Measurements from ENCODE around the gene TNFRSF8. TPM values are rescaled to one million over a fixed set of nuclear protein-coding genes. Genes with fewer than 3 reads are reported as not detected.

Gene TNFRSF8
- total RNA-seq (0.94 TPM), polyA plus RNA-seq (3.3 TPM)
- long read RNA-seq, donor 1: 0 reads
- long read RNA-seq, donor 2: 0 reads
- long read RNA-seq, donor 3: 0 reads
- long read RNA-seq, donor 4: 0 reads
- long read RNA-seq, donor 5: 0 reads
- long read RNA-seq, donor 6: 0 reads
- long read RNA-seq, donor 7: 0 reads
- long read RNA-seq, donor 8: 0 reads
- long read RNA-seq, donor 9: 0 reads
- long read RNA-seq, donor 10: 0 reads

DNA sequence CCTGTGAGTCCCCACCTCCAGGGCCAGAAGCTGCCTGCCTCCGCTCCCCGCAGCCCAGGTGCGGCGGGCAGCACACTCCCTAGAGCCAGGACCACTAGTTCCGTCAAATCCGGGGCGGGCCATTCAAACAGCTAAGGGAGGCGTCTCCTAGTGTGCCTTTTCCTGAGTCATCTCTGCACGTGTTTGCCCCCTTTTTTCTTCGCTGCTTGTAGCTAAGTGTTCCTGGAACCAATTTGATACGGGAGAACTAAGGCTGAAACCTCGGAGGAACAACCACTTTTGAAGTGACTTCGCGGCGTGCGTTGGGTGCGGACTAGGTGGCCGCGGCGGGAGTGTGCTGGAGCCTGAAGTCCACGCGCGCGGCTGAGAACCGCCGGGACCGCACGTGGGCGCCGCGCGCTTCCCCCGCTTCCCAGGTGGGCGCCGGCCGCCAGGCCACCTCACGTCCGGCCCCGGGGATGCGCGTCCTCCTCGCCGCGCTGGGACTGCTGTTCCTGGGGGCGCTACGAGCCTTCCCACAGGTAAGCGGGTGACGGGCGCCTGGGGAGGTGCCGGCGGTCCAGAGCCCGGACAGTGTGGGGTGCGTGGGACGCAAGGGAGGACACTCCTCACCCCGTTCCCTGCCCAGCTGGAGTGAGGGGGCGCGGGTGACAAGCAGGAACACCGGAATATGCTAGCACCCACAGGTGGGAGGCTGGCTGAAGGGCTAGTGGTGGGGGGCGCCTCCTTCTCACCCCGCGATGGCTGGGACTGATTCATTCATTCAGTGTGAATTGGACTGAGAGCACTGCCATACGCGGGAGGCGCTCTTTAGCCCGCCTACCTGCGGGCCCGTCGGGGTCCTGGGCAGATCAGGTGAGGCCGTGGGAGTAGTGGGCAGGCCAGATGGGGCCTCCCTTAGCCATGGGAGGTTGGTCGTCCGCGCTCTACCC, at the start of gene TNFRSF8:
Gene TNFRSF8, plus strand, starts transcription at position 163 of the 932 bp plus-strand sequence. Its CDS starts 296 bp downstream, at position 459.
- Histone ChIP-seq H3K27me3 (ENCODE audit: control insufficient read depth in 2 of 2, insufficient read depth in 1 of 2, low read length in 1 of 2) (peaks cover 18 to 43% of the 10 kb centered on the region in 2 donors), H3K4me3 (ENCODE audit: low read length in 2 of 2) (no peak within 1 kb of the TSS), H3K27ac (ENCODE audit: low read depth in 1 of 2, low read length in 1 of 2) (no peak within 1 kb of the TSS), H3K4me1 (ENCODE audit: control insufficient read depth in 2 of 2, insufficient read depth in 2 of 2, low read length in 2 of 2) (peaks cover 10 to 21% of the 10 kb centered on the region in 2 donors), H3K36me3 (ENCODE audit: control insufficient read depth in 2 of 2, insufficient read depth in 2 of 2, low read length in 1 of 2) (no peaks in the 10 kb centered on the region), H3K9me3 (ENCODE audit: control insufficient read depth in 2 of 2, insufficient read depth in 1 of 2, low read length in 1 of 2) (peaks cover 0 to 3% of the 10 kb centered on the region in 2 donors)
- WGBS: 5% methylated on average over 72 of the region's 72 CpGs
- DNase-seq (ENCODE audit: low read depth in 6 of 9, low spot score in 9 of 9): peak in 1 of 9 donors; percentile 48

DNA sequence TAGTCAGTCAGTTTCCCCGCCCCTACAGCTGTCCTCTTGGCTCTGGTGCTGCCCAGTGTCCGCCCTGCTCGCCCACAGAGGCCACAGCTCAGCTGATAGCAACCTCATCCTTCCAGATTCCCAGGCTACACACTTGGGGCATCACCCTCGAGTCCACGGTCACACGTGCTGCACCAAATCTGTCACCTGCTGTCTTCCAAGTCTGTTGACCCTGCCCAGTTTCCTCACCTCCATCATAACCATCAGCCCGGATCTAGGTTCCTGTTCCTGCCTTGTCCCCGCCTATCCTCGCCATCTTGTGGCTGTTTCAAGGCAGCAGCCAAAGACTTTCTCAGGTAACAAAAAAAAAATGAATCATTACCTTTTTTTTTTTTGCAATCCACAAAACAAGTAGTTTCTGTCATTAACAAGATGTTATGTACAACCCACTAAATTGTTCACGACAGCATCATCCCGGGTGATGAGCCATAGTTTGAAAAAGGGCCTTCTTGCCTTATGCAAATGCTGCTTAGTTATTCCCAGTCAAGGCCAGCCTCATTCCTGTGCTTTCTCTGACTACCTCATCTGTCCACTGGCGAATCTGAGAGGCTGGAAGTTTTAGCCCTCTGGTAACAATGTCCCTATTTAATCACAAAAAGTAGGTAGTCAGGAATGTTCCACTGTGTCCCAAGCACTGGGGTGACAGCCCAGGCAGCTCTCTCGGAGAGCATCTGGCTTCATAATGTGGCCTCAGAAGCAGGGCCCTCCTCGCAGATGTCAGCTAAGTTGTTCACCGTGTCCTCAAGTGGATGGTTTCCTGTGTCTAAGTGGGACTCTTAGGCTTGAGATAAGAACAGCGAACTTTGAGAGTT, 48.7 kb upstream of the TNFRSF8 start:
- no peak overlapping the region for H3K27ac ChIP-seq (ENCODE audit: low read depth in 1 of 2, low read length in 1 of 2)
- H3K4me1 ChIP-seq (ENCODE audit: control insufficient read depth in 2 of 2, insufficient read depth in 2 of 2, low read length in 2 of 2): no peaks in the 10 kb centered on the region
- H3K27me3 ChIP-seq (ENCODE audit: control insufficient read depth in 2 of 2, insufficient read depth in 1 of 2, low read length in 1 of 2): no peaks in the 10 kb centered on the region
- no peak overlapping the region for H3K4me3 ChIP-seq (ENCODE audit: low read length in 2 of 2)
- WGBS: 95% methylated on average over 16 of the region's 16 CpGs
- H3K36me3 ChIP-seq (ENCODE audit: control insufficient read depth in 2 of 2, insufficient read depth in 2 of 2, low read length in 1 of 2): peaks cover 34 to 38% of the 10 kb centered on the region in 2 donors
- H3K9me3 ChIP-seq (ENCODE audit: control insufficient read depth in 2 of 2, insufficient read depth in 1 of 2, low read length in 1 of 2): no peaks in the 10 kb centered on the region
- DNase-seq (ENCODE audit: low read depth in 6 of 9, low spot score in 9 of 9): no peak

DNA sequence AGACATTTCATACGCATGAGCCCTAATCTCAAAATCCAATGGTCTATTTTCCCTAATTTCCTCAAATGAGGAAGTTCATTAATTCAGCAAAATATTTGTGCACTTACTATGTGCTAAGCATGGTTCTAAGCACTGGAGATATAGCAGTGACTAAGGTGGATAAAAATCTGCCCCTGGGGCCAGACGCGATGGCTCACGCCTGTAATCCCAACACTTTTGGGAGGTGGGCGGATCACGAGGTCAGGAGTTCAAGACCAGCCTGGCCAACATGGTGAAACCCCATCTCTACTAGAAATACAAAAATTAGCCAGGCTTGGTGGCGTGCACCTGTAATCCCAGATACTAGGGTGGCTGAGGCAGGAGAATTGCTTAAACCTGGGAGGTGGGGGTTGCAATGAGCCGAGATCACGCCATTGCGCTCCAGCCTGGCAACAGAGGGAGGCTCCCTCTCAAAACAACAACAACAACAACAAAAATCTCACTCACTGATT, 48.1 kb upstream of the TNFRSF8 start:
- H3K27ac ChIP-seq (ENCODE audit: low read depth in 1 of 2, low read length in 1 of 2): no peak overlapping the region
- H3K4me3 ChIP-seq (ENCODE audit: low read length in 2 of 2): no peak overlapping the region
- 97% methylated on average over 10 of the region's 10 CpGs for WGBS
- H3K9me3 ChIP-seq (ENCODE audit: control insufficient read depth in 2 of 2, insufficient read depth in 1 of 2, low read length in 1 of 2): no peaks in the 10 kb centered on the region
- peaks cover 27 to 31% of the 10 kb centered on the region in 2 donors for H3K36me3 ChIP-seq (ENCODE audit: control insufficient read depth in 2 of 2, insufficient read depth in 2 of 2, low read length in 1 of 2)
- H3K27me3 ChIP-seq (ENCODE audit: control insufficient read depth in 2 of 2, insufficient read depth in 1 of 2, low read length in 1 of 2): no peaks in the 10 kb centered on the region
- DNase-seq (ENCODE audit: low read depth in 6 of 9, low spot score in 9 of 9): no peak
- peaks cover 2 to 3% of the 10 kb centered on the region in 2 donors for H3K4me1 ChIP-seq (ENCODE audit: control insufficient read depth in 2 of 2, insufficient read depth in 2 of 2, low read length in 2 of 2)

DNA sequence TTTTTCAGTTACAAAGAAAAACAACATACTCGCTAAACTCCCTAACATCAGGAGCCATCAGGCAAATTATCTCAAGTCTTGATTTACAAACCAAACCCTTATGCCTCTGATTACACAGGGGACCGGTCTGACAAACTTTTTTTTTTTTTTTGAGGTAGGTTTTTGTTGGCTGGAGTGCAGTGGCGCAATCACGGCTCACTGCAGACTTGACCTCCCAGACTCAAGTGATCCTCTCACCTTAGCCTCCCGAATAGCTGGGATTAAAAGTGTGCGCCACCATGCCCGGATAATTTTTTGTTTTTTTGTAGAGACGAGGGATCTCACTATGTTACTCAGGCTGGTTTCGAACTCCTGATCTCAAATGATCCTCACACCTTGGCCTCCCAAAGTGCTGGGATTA, 47.6 kb upstream of the TNFRSF8 start:
- no peak for DNase-seq (ENCODE audit: low read depth in 6 of 9, low spot score in 9 of 9)
- Histone ChIP-seq H3K9me3 (ENCODE audit: control insufficient read depth in 2 of 2, insufficient read depth in 1 of 2, low read length in 1 of 2) (no peaks in the 10 kb centered on the region), H3K36me3 (ENCODE audit: control insufficient read depth in 2 of 2, insufficient read depth in 2 of 2, low read length in 1 of 2) (peaks cover 23 to 27% of the 10 kb centered on the region in 2 donors), H3K4me3 (ENCODE audit: low read length in 2 of 2) (no peak overlapping the region), H3K27ac (ENCODE audit: low read depth in 1 of 2, low read length in 1 of 2) (no peak overlapping the region), H3K27me3 (ENCODE audit: control insufficient read depth in 2 of 2, insufficient read depth in 1 of 2, low read length in 1 of 2) (no peaks in the 10 kb centered on the region), H3K4me1 (ENCODE audit: control insufficient read depth in 2 of 2, insufficient read depth in 2 of 2, low read length in 2 of 2) (peaks cover 2 to 6% of the 10 kb centered on the region in 2 donors)
- 98% methylated on average over 9 of the region's 9 CpGs for WGBS

DNA sequence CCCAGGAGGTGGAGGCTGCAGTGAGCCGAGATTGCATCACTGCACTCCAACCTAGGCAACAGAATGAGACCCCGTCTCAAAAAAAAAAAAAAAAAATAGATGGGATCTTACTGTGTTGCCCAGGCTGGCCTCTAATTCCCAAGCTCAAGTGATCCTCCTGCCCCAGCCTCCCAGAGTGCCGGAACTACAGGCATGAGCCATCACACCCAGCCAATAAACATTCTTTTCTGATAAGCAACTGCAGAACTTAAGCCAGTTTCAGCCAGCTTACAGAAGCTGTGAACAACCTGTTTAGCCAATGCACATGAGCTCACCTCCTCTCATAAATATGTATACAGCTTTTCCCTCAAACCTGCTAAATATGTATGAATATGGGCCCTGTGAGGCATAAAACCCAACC, 46.9 kb upstream of the TNFRSF8 start:
- H3K4me1 ChIP-seq (ENCODE audit: control insufficient read depth in 2 of 2, insufficient read depth in 2 of 2, low read length in 2 of 2): peaks cover 2 to 6% of the 10 kb centered on the region in 2 donors
- H3K9me3 ChIP-seq (ENCODE audit: control insufficient read depth in 2 of 2, insufficient read depth in 1 of 2, low read length in 1 of 2): no peaks in the 10 kb centered on the region
- DNase-seq (ENCODE audit: low read depth in 6 of 9, low spot score in 9 of 9): no peak
- no peaks in the 10 kb centered on the region for H3K27me3 ChIP-seq (ENCODE audit: control insufficient read depth in 2 of 2, insufficient read depth in 1 of 2, low read length in 1 of 2)
- no peak overlapping the region for H3K4me3 ChIP-seq (ENCODE audit: low read length in 2 of 2)
- H3K27ac ChIP-seq (ENCODE audit: low read depth in 1 of 2, low read length in 1 of 2): no peak overlapping the region
- WGBS: 98% methylated on average over 3 of the region's 3 CpGs
- H3K36me3 ChIP-seq (ENCODE audit: control insufficient read depth in 2 of 2, insufficient read depth in 2 of 2, low read length in 1 of 2): peaks cover 16 to 20% of the 10 kb centered on the region in 2 donors

DNA sequence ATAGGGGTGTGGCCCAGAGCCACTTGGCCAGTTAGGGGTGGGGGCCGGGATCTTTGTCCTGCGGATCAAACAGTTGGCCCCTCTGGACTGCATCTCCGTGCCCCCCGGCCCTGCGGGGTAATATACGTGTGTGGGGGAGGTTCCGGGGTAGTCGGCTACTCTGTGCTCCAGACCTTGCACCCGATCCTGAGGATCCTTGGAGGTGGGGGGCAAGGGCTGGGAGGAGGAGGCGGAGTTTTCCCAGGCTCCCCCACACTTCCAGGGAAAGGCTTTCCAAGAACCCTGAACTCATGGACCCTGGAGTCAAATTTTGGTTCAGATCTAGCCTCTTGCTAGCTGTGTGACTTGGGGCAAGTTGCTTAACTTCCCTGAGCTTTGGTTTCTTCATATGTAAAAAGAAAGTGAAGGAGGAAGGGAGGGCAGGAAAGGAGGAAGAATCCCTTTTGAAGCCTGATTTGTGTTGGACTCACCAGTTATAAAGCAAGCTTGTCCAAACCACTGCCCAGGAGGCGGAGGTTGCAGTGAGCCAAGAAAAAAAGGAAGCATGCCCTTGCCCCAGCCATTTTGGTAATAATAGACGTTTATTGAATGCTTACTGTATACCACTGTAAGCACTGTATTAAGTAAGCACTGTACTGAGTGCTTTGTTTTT, 43.1 kb upstream of the TNFRSF8 start:
- H3K4me1 ChIP-seq (ENCODE audit: control insufficient read depth in 2 of 2, insufficient read depth in 2 of 2, low read length in 2 of 2): peaks cover 2 to 6% of the 10 kb centered on the region in 2 donors
- H3K27me3 ChIP-seq (ENCODE audit: control insufficient read depth in 2 of 2, insufficient read depth in 1 of 2, low read length in 1 of 2): no peaks in the 10 kb centered on the region
- peak overlapping the region; percentile 61 to 70 for H3K4me3 ChIP-seq (ENCODE audit: low read length in 2 of 2)
- DNase-seq (ENCODE audit: low read depth in 6 of 9, low spot score in 9 of 9): peak in 3 of 9 donors; percentile 6 to 25 (median 12)
- 14% methylated on average over 12 of the region's 12 CpGs for WGBS
- H3K36me3 ChIP-seq (ENCODE audit: control insufficient read depth in 2 of 2, insufficient read depth in 2 of 2, low read length in 1 of 2): peaks cover 10 to 13% of the 10 kb centered on the region in 2 donors
- H3K27ac ChIP-seq (ENCODE audit: low read depth in 1 of 2, low read length in 1 of 2): peak overlapping the region; percentile 8 to 42
- H3K9me3 ChIP-seq (ENCODE audit: control insufficient read depth in 2 of 2, insufficient read depth in 1 of 2, low read length in 1 of 2): no peaks in the 10 kb centered on the region

DNA sequence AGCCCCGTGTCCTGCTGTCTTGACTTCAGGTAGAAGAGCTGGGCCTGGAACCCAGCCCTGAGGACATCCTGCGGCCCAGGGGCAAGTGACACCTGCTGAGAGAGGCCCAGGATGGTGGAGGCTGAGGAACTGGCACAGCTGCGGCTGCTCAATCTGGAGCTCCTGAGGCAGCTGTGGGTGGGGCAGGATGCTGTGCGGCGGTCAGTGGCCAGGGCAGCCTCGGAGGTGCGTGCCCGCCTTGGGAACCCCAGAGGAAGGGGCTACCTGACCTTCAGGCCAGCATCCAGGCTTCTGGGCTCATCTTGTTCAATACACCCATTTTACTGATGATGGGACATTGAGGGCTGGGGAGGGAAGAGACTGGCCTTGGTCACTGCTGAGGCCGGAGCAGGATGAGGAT, 41.5 kb upstream of the TNFRSF8 start:
- Histone ChIP-seq H3K27me3 (ENCODE audit: control insufficient read depth in 2 of 2, insufficient read depth in 1 of 2, low read length in 1 of 2) (no peaks in the 10 kb centered on the region), H3K9me3 (ENCODE audit: control insufficient read depth in 2 of 2, insufficient read depth in 1 of 2, low read length in 1 of 2) (no peaks in the 10 kb centered on the region), H3K27ac (ENCODE audit: low read depth in 1 of 2, low read length in 1 of 2) (no peak overlapping the region), H3K4me3 (ENCODE audit: low read length in 2 of 2) (no peak overlapping the region), H3K4me1 (ENCODE audit: control insufficient read depth in 2 of 2, insufficient read depth in 2 of 2, low read length in 2 of 2) (peaks cover 2 to 6% of the 10 kb centered on the region in 2 donors), H3K36me3 (ENCODE audit: control insufficient read depth in 2 of 2, insufficient read depth in 2 of 2, low read length in 1 of 2) (peaks cover 14 to 15% of the 10 kb centered on the region in 2 donors)
- 98% methylated on average over 9 of the region's 9 CpGs for WGBS
- DNase-seq (ENCODE audit: low read depth in 6 of 9, low spot score in 9 of 9): no peak

DNA sequence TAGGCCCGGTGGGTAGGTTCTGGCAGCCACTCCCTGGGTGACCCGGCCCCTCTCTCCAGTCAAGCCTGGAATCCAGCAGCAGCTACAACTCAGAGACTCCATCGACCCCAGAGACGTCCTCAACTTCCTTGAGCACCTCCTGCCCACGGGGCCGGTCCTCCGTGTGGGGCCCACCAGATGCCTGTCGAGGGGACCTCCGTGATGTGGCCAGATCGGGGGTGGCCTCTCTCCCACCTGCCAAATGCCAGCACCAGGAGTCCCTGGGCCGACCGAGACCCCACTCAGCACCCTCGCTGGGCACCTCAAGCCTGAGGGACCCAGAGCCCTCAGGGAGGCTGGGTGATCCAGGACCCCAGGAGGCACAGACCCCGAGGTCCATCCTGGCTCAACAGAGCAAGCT, 41.1 kb upstream of the TNFRSF8 start:
- Histone ChIP-seq H3K4me3 (ENCODE audit: low read length in 2 of 2) (no peak overlapping the region), H3K27me3 (ENCODE audit: control insufficient read depth in 2 of 2, insufficient read depth in 1 of 2, low read length in 1 of 2) (no peaks in the 10 kb centered on the region), H3K27ac (ENCODE audit: low read depth in 1 of 2, low read length in 1 of 2) (no peak overlapping the region), H3K36me3 (ENCODE audit: control insufficient read depth in 2 of 2, insufficient read depth in 2 of 2, low read length in 1 of 2) (peaks cover 15% of the 10 kb centered on the region in 2 donors), H3K9me3 (ENCODE audit: control insufficient read depth in 2 of 2, insufficient read depth in 1 of 2, low read length in 1 of 2) (no peaks in the 10 kb centered on the region), H3K4me1 (ENCODE audit: control insufficient read depth in 2 of 2, insufficient read depth in 2 of 2, low read length in 2 of 2) (peaks cover 2 to 6% of the 10 kb centered on the region in 2 donors)
- DNase-seq (ENCODE audit: low read depth in 6 of 9, low spot score in 9 of 9): no peak
- 97% methylated on average over 14 of the region's 14 CpGs for WGBS

Measured in thymus (tissue), 14 donors.